GM21526 (cell line): ENCODE results near the gene NCKIPSD.

Source experiments
- ATAC-seq: cut with Tn5 transposase; IDR thresholded peaks from one replicate; pipeline ENCODE4 v1.9.1; 2021; ENCODE audit warnings: moderate library complexity; ENCODE audit not compliant: unreplicated experiment, low FRiP score

Gene NCKIPSD

GRCh38 chr3:48697952-48698351 lies 12.2 kb upstream of the NCKIPSD start:
- no peak for ATAC-seq

DNA sequence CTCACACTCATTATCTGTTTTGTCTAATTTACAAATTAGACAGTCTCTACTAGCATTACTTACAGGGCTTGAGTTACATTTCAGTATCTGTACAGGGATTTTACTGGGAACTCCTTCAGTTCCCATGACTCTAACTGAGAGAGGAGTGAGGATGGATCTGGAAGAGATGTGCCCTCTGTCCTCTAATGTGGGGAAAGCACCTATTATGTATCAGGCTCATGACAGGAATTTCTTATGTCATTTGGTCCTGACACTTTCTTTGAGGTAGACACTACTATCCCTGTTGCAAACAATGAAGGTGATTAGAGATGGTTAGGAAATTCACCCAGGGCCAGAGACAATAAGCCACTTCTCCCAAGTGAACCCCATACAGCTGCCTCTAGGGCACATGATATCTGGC lies 10.9 kb upstream of the NCKIPSD start:
- no peak for ATAC-seq

- no peak for ATAC-seq
Measured at GRCh38 chr3:48696156-48696555, 10.4 kb upstream of the NCKIPSD start.

- no peak for ATAC-seq
Measured at GRCh38 chr3:48695393-48695753, 9.7 kb upstream of the NCKIPSD start.

GRCh38 chr3:48694610-48695392 lies 9.1 kb upstream of the NCKIPSD start:
- no peak for ATAC-seq

- no peak for ATAC-seq
Measured at GRCh38 chr3:48693826-48694225, 8.1 kb upstream of the NCKIPSD start.

DNA sequence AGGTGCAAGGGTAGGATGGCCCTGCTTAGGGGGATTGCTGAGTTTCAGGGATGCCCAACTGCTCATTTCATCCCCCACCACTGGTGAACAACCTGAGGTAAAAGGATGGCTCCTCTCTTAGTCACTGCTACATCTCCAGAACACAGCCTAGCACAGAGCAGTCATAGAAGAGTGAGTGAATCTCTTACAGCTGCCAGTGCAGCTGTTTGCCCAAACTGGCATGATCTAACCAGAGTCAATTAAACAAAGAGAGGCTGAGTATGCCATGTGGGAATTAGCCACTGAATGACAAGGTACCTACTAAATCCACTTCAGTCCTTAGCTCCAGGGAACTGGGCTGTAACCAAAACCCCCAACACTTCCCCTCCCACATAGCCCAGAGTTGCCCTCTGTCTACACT lies 6.8 kb upstream of the NCKIPSD start:
- ATAC-seq: no peak

DNA sequence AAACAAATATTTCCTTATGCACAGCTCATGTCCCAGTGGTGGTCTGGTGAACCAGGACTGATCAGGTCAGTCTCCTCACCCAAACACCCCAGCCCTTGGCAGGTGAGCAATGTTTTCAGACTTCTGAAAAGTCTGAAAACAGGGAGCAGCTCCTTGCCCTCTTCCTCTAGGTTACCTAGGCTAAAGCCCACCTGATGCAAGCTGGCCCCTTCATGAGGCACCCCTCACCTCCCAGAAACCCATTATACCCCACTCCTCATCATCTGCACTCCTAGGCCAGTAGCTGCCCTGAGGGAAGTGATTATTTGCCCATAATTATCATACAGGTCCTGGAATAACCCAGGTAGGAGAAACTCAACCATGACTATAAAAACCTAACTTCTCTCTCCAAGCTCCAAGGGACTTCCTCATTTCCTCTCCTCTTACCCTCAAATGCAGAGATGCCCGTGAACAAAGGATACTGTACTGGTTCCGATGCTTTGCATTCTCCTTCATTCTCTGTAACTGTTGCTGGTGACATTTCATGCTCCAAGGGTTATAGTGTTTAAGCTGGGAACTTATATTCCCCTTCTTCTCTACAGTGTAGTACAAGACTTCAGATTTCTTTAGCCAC lies 5.2 kb upstream of the NCKIPSD start:
- no peak for ATAC-seq

GRCh38 chr3:48689384-48689783 lies 3.7 kb upstream of the NCKIPSD start:
- ATAC-seq: no peak

GRCh38 chr3:48688737-48689075 lies 3.0 kb upstream of the NCKIPSD start:
- ATAC-seq: no peak

DNA sequence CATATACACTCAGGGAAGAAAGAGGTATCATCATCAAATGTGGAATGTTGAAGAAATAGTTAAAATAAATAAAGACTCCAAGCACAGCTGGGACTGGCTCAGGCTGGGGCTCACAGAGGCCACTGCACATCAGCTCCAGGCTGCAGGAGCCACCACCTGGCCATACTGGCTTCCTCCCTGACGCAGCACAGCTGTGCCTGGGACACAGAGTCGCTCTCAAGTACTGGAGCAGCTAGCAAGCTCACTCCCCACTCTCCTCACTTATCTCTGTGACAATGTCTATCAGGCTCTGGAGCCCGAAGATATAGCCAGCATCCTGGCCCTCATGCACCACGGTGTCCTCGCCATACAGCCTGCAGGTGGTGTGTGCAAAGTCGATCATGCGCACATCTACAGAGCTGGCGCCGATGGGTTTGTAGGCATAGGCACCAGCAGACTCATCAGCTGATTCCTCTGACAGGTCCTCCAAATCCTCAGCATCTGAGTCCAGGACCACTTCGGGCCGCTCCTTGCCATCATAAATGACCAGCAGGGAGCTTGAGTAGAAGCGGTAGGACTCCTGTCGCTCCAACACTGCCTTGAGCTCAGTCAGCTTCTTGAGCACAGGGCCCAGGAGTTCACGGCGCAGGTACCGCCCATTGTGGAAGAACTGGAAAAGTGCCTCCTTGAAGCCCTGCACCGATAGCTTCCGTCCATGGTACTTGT lies 2.5 kb upstream of the NCKIPSD start:
- ATAC-seq: no peak

- no peak for ATAC-seq
Measured at GRCh38 chr3:48687220-48687678, 1.5 kb upstream of the NCKIPSD start.

- ATAC-seq: no peak
Measured at GRCh38 chr3:48686538-48687219, 964 bp upstream of the NCKIPSD start.

GRCh38 chr3:48685293-48685602 lies 467 bp downstream of the NCKIPSD start:
- ATAC-seq: no peak

DNA sequence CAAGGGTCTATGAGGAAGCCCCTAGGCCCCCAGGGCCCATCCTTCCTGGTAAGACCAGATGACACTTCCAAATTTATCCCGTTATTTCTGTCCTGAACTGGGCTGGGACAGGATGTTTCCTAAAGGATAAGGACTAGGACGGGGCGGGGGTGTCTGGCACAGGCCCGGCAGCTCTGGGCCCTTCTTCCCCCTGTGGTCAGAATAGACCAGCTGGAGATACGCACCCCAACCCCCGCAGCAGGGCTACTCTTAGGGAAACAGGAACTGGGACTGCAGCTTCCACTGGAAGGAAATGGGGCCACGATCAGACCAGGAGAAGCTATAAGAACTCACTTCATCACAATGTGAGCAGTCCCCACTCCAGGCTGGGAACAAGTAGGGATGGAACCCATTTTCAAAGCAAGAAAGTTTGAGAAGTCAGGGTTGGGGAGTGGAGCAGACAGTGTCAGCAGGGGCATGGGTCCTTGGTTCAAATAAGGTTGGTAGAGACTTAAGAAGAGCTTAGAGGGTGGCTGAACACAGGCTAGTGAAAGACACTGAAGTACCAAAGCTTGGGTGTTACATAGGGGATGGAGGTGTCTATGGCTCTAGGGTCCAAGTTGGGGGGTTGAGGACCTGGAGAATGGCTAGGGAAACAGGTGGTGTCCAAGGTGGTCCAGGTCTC lies 1.1 kb downstream of the NCKIPSD start:
- ATAC-seq: no peak

DNA sequence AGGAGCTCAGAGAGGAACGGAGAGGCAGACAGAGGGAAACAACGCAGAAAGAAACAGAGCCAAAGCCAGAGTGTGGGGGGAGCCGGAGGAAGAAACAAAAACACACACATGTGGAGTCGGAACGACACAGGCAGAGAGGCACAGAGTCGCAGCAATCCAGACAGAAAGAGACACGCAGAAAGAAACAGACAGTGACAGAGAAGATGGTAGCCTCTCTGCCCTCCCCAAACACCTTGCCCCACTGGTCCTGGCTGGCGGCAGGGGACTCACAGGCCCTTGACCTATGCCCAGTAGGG lies 1.7 kb downstream of the NCKIPSD start:
- ATAC-seq: no peak

- no peak for ATAC-seq
Measured at GRCh38 chr3:48682786-48683185, 2.9 kb downstream of the NCKIPSD start.

DNA sequence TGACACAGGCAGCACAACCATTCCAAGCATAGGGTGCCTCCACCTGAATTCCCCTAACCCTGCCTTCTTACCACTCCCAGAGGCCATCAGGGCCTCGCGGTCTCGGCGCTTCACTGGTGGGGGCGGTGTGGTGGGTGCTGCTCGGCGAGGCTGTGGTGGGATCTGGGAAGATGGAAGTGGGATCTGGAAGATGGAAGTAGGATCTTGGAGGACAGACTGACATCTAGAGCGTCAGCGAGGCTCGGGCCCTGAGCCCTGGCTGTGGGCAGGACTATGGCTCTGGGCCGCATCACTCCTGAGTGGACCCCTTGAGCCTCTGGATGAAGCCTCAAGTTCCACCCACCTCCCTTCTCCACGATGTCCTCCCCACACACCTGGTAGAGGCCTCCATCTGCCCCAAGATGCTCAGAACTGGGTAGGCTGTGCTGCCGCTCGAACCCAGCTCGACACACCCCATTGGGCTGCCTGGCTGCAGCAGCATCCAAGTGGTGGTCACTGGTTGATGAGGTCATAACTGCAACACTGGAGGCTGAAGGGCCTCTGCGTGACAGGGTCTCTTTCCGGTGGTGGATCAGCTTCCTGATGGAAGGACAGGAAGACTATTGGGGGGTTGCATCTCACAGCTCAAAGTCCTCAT lies 3.6 kb downstream of the NCKIPSD start:
- ATAC-seq: no peak

- no peak for ATAC-seq
Measured at GRCh38 chr3:48681541-48681880, 4.2 kb downstream of the NCKIPSD start.

- no peak for ATAC-seq
Measured at GRCh38 chr3:48680811-48681540, 4.7 kb downstream of the NCKIPSD start.
